Activated naive CD8-positive, alpha-beta T cell treated with anti-CD3 and anti-CD28 coated beads, Interleukin-2, amount 10 ng/mL, durations not matched to agents 7 days and 5 days (primary cell): Measurements from ENCODE around the gene CLEC2L. TPM values are rescaled to one million over a fixed set of nuclear protein-coding genes. Genes with fewer than 3 reads are reported as not detected.
A peak's percentile ranks its signal among the peaks of the same experiment; 100 is the strongest.

ENCODE experiments used
- ATAC-seq: fragments of 150-1000 bp; cut with Tn5 transposase; one replicate; pipeline ENCODE4 v1.10.0; 2021; ENCODE audit warnings: low read depth, moderate library complexity
- POLR2A ChIA-PET: fragments of 350-600 bp; sonication (Branson Sonifier 250); formaldehyde crosslinking; loops from one replicate; lab custom pipeline; 2021; ENCODE audit warnings: antibody characterized with exemption; lab: Charles Lee
- DNase-seq: peaks from one replicate; pipeline ENCODE4 v3.0.0; 2021
- H3K27ac Mint-ChIP-seq: one replicate; pipeline ENCODE4 v1.8.0; 2022; ENCODE audit warnings: mild to moderate bottlenecking, mixed read lengths
- H3K27me3 Mint-ChIP-seq: one replicate; pipeline ENCODE4 v1.8.0; 2022; ENCODE audit warnings: mild to moderate bottlenecking, moderate library complexity, mixed read lengths
- H3K36me3 Mint-ChIP-seq: one replicate; pipeline ENCODE4 v1.8.0; 2021; ENCODE audit warnings: mild to moderate bottlenecking, mixed read lengths
- H3K4me1 Mint-ChIP-seq: one replicate; pipeline ENCODE4 v1.8.0; 2021; ENCODE audit warnings: mixed read lengths
- H3K4me3 Mint-ChIP-seq: one replicate; pipeline ENCODE4 v1.8.0; 2022; ENCODE audit warnings: mild to moderate bottlenecking, moderate library complexity, mixed read lengths
- H3K9me3 Mint-ChIP-seq: one replicate; pipeline ENCODE4 v1.8.0; 2021; ENCODE audit warnings: mixed read lengths
- total RNA-seq, 2 experiments: library from RNA; stranded (reverse); gene quantifications; one replicate each; pipeline ENCODE4 v1.2.3, GENCODE V29; 2021

Gene CLEC2L
- total RNA-seq, 2 experiments from 2014 or later: not detected

DNA sequence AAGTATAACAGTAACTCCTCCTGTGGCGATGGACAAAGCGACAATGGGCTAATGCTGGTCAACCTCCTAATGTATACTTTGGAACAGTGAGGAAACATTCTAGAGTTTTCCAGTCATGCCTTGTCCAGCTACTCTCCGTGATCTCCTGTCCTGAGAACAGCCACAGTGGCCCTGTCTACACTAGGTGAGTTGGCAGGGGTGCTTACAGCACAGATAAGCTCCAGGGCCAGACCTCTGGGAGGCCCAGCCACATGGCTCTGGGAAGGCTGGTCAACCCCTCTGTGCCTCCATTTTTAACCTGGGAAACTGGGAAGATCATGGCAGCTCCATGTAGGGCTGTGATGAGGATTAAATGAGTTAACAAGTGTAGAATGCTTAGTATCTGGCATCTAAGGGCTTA is 57.0 kb downstream of the CLEC2L start:
- Mint-ChIP-seq H3K36me3 (peaks cover 1% of the 10 kb centered on the region), H3K4me1 (peaks cover 17% of the 10 kb centered on the region), H3K27ac (no peak overlapping the region), H3K9me3 (no peaks in the 10 kb centered on the region), H3K27me3 (no peaks in the 10 kb centered on the region), H3K4me3 (no peak overlapping the region)
- POLR2A ChIA-PET: no interaction called here
- ATAC-seq (no peak), DNase-seq (no peak)

DNA sequence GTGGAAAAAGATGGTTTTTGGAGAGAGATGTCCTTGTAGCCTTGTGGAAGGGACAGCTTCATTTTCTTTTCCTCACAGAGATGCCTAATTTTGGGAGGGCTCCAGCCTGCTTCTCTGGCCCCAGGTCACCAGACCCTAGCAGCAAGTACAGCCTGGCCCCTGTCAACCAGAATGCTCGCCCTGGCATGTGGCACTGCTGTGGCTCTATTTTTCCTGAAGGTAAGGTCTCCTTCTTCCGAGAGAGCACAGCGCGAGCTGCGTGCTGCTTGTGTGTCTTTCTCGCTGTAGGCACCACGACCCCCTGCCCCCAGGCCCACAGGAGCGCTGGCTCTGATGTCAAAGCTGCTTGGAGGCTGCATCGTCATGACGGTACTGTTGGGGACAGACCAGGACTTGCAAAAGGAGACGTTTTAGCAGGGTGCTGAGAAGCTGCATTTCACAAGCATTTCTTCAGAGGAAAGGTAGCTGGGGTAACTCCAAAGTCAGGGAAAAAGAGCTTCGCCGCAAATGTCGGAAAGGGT is 58.7 kb downstream of the CLEC2L start:
- Mint-ChIP-seq H3K4me1 (peaks cover 17% of the 10 kb centered on the region), H3K36me3 (peaks cover 3% of the 10 kb centered on the region), H3K9me3 (no peaks in the 10 kb centered on the region), H3K27me3 (no peaks in the 10 kb centered on the region), H3K27ac (no peak overlapping the region), H3K4me3 (no peak overlapping the region)
- DNase-seq: no peak
- ATAC-seq: no peak
- POLR2A ChIA-PET: no interaction called here

- H3K36me3 Mint-ChIP-seq: peaks cover 3% of the 10 kb centered on the region
- H3K4me3 Mint-ChIP-seq: no peak overlapping the region
- no peaks in the 10 kb centered on the region for H3K27me3 Mint-ChIP-seq
- DNase-seq (no peak), ATAC-seq (peak; percentile 50)
- peaks cover 17% of the 10 kb centered on the region for H3K4me1 Mint-ChIP-seq
- no peaks in the 10 kb centered on the region for H3K9me3 Mint-ChIP-seq
- no peak overlapping the region for H3K27ac Mint-ChIP-seq
- POLR2A ChIA-PET: no interaction called here
These were observed 59.2 kb downstream of the CLEC2L start for GRCh38 chr7:139582671-139583155.

GRCh38 chr7:139583826-139584553 is 60.5 kb downstream of the CLEC2L start:
- ATAC-seq (peak; percentile 43), DNase-seq (no peak)
- H3K27me3 Mint-ChIP-seq: no peaks in the 10 kb centered on the region
- POLR2A ChIA-PET: no interaction called here
- peaks cover 3% of the 10 kb centered on the region for H3K36me3 Mint-ChIP-seq
- no peak overlapping the region for H3K27ac Mint-ChIP-seq
- no peaks in the 10 kb centered on the region for H3K9me3 Mint-ChIP-seq
- peaks cover 17% of the 10 kb centered on the region for H3K4me1 Mint-ChIP-seq
- no peak overlapping the region for H3K4me3 Mint-ChIP-seq

DNA sequence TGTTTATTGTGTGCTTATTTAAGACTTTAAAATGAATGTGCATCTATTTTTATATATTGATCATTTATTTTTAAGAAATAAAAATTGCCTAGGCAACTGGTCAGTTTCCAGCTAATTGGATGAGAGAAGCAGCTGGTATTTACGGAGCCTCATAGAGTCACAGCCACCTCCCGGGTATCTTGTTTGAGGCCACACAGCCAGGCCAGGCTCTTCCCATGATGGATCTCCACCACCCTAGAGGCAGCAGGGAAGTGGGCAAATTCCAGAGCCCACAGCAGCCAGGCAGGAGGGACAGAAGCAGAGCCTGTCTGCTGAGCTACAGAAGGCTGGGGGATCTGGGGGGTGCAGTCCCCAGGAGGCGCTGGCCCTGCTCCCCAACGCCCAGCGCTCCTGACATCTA is 61.6 kb downstream of the CLEC2L start:
- Mint-ChIP-seq H3K36me3 (peaks cover 3% of the 10 kb centered on the region), H3K27me3 (no peaks in the 10 kb centered on the region), H3K9me3 (no peaks in the 10 kb centered on the region), H3K4me1 (peaks cover 17% of the 10 kb centered on the region), H3K4me3 (no peak overlapping the region), H3K27ac (no peak overlapping the region)
- no peak for ATAC-seq
- POLR2A ChIA-PET: no interaction called here
- no peak for DNase-seq

GRCh38 chr7:139586286-139586685 is 62.8 kb downstream of the CLEC2L start:
- H3K9me3 Mint-ChIP-seq: no peaks in the 10 kb centered on the region
- no peaks in the 10 kb centered on the region for H3K27me3 Mint-ChIP-seq
- no peak overlapping the region for H3K4me3 Mint-ChIP-seq
- ATAC-seq (no peak), DNase-seq (no peak)
- POLR2A ChIA-PET: no interaction called here
- peaks cover 3% of the 10 kb centered on the region for H3K36me3 Mint-ChIP-seq
- H3K27ac Mint-ChIP-seq: no peak overlapping the region
- H3K4me1 Mint-ChIP-seq: peaks cover 17% of the 10 kb centered on the region

DNA sequence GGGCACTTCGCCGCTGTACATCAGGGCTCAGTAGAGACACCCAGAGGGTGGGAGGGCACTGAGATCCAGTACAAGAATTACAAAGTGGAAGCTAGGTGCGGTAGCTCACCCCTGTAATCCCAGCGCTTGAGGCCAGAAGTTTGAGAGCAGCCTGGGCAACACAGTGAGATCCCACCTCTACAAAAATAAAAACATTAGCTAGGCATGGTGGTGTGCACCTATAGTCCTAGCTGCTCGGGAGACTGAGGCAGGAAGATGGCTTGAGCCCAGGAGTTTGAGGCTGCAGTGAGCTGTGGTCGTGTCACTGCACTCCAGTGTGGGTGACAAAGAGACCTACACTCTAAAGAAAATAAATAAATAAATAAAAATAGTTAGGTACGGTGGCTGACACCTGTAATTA is 64.0 kb downstream of the CLEC2L start:
- no peak overlapping the region for H3K27ac Mint-ChIP-seq
- DNase-seq (no peak), ATAC-seq (no peak)
- peaks cover 3% of the 10 kb centered on the region for H3K36me3 Mint-ChIP-seq
- POLR2A ChIA-PET: interaction anchor here (0.6 to 1.0 kb wide), 2 partner anchors 11 to 13 kb away, joined by 3 read pairs; no protein-coding TSS in a partner anchor
- no peaks in the 10 kb centered on the region for H3K9me3 Mint-ChIP-seq
- peaks cover 15% of the 10 kb centered on the region for H3K4me1 Mint-ChIP-seq
- H3K4me3 Mint-ChIP-seq: no peak overlapping the region
- H3K27me3 Mint-ChIP-seq: no peaks in the 10 kb centered on the region

- no peak overlapping the region for H3K4me3 Mint-ChIP-seq
- H3K4me1 Mint-ChIP-seq: peaks cover 6% of the 10 kb centered on the region
- H3K27ac Mint-ChIP-seq: no peak overlapping the region
These were observed 65.1 kb downstream of the CLEC2L start for GRCh38 chr7:139588632-139589031.

GRCh38 chr7:139589474-139589873 is 66.0 kb downstream of the CLEC2L start:
- Mint-ChIP-seq H3K36me3 (peaks cover 2% of the 10 kb centered on the region), H3K27me3 (no peaks in the 10 kb centered on the region), H3K4me1 (no peaks in the 10 kb centered on the region), H3K27ac (no peak overlapping the region), H3K9me3 (no peaks in the 10 kb centered on the region), H3K4me3 (no peak overlapping the region)
- POLR2A ChIA-PET: no interaction called here
- ATAC-seq (no peak), DNase-seq (no peak)

More at GRCh38 chr7:139588632-139589031, 65.1 kb downstream of the CLEC2L start:
- POLR2A ChIA-PET: interaction anchor here (0.7 kb wide), 1 partner anchor 1282 kb away, joined by 5 read pairs; no protein-coding TSS in a partner anchor
- ATAC-seq: no peak
- no peak for DNase-seq
- H3K9me3 Mint-ChIP-seq: no peaks in the 10 kb centered on the region
- no peaks in the 10 kb centered on the region for H3K27me3 Mint-ChIP-seq
- peaks cover 2% of the 10 kb centered on the region for H3K36me3 Mint-ChIP-seq

DNA sequence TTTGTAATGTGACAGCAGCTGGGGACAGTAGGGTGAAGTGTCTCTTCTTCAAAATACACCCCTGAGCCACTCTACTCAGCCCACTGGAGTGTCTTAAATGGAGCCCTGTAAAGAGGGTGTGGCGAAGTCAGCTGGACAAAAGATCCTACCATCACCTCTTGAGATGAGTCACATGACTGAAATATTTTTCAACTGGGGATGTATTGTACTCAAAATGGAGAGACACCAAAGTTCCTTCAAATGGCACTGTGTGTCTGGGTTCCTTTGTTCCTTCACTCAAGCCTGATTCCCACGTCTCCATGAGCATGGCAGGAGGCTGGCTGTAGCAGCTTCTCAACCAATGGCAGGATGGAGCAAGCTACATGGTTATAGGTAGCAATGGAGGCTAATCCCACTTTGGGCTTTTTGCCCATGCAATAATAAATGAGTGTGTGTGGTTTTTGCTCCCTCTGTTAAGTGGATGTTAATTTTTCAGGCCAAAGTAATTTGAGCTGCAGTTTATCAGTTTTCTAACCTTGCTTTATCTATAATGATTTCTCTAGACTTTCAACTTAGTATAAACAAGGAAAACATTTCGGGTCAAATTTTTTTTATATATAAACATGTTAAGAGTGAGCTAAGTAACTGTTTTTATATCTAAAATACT is 68.2 kb downstream of the CLEC2L start:
- DNase-seq (no peak), ATAC-seq (no peak)
- Mint-ChIP-seq H3K27ac (no peak overlapping the region), H3K4me3 (no peak overlapping the region), H3K9me3 (no peaks in the 10 kb centered on the region), H3K36me3 (peaks cover under 1% of the 10 kb centered on the region), H3K4me1 (no peaks in the 10 kb centered on the region), H3K27me3 (no peaks in the 10 kb centered on the region)
- POLR2A ChIA-PET: no interaction called here

- DNase-seq (no peak), ATAC-seq (no peak)
- POLR2A ChIA-PET: no interaction called here
- no peaks in the 10 kb centered on the region for H3K4me1 Mint-ChIP-seq
- H3K9me3 Mint-ChIP-seq: no peaks in the 10 kb centered on the region
- H3K27me3 Mint-ChIP-seq: no peaks in the 10 kb centered on the region
- H3K27ac Mint-ChIP-seq: no peak overlapping the region
- H3K36me3 Mint-ChIP-seq: no peaks in the 10 kb centered on the region
- H3K4me3 Mint-ChIP-seq: no peak overlapping the region
These were observed 69.4 kb downstream of the CLEC2L start for GRCh38 chr7:139592801-139593461.

GRCh38 chr7:139594090-139594489 is 70.6 kb downstream of the CLEC2L start:
- H3K9me3 Mint-ChIP-seq: no peaks in the 10 kb centered on the region
- POLR2A ChIA-PET: no interaction called here
- no peak overlapping the region for H3K27ac Mint-ChIP-seq
- no peak overlapping the region for H3K4me3 Mint-ChIP-seq
- DNase-seq (no peak), ATAC-seq (no peak)
- no peaks in the 10 kb centered on the region for H3K36me3 Mint-ChIP-seq
- H3K4me1 Mint-ChIP-seq: no peaks in the 10 kb centered on the region
- no peaks in the 10 kb centered on the region for H3K27me3 Mint-ChIP-seq
